Trophoblast cell (in vitro differentiated cells and primary cell): ENCODE data around the gene LUC7L3.

Experiments
- DNase-seq, 2 donors: peaks; one replicate each; pipeline ENCODE4 v3.0.0-alpha.2; 2016
- H2AFZ ChIP-seq: 2 replicates; pipeline ENCODE4 v1.6.1; 2013; ENCODE audit warnings: low read length, moderate library complexity, mild to moderate bottlenecking; ENCODE audit not compliant: insufficient read depth, poor library complexity
- H2AK5ac ChIP-seq: 2 replicates; pipeline ENCODE4 v1.6.1; 2013; ENCODE audit warnings: mild to moderate bottlenecking, low read length
- H2BK120ac ChIP-seq: 2 replicates; pipeline ENCODE4 v1.6.1; 2013; ENCODE audit warnings: low read length, mild to moderate bottlenecking, moderate library complexity; ENCODE audit not compliant: insufficient read depth, poor library complexity
- H2BK12ac ChIP-seq: 2 replicates; pipeline ENCODE4 v1.6.1; 2013; ENCODE audit warnings: mild to moderate bottlenecking, low read length, moderate library complexity
- H2BK5ac ChIP-seq: 2 replicates; pipeline ENCODE4 v1.6.1; 2013; ENCODE audit warnings: low read length, low read depth, moderate library complexity, mild to moderate bottlenecking; ENCODE audit not compliant: poor library complexity
- H3K14ac ChIP-seq: 2 replicates; pipeline ENCODE4 v1.6.1; 2013; ENCODE audit warnings: mild to moderate bottlenecking, low read length
- H3K18ac ChIP-seq: 2 replicates; pipeline ENCODE4 v1.6.1; 2013; ENCODE audit warnings: mild to moderate bottlenecking, low read length
- H3K23ac ChIP-seq: 2 replicates; pipeline ENCODE4 v1.6.1; 2013; ENCODE audit warnings: low read length
- H3K27ac ChIP-seq: 2 replicates; pipeline ENCODE4 v1.5.1; 2013; ENCODE audit warnings: low read depth, mild to moderate bottlenecking, inconsistent platforms, low read length, moderate library complexity
- H3K27me3 ChIP-seq: 2 replicates; pipeline ENCODE4 v1.6.1; 2013; ENCODE audit warnings: inconsistent platforms, mild to moderate bottlenecking, low read length, moderate library complexity; ENCODE audit not compliant: insufficient read depth
- H3K36me3 ChIP-seq, 2 experiments: 1 replicate in 1 of 2; 2 replicates in 1 of 2; pipeline ENCODE4 v1.6.1; 2013; ENCODE audit warnings: low read length in 2 of 2, mild to moderate bottlenecking in 2 of 2, moderate library complexity in 1 of 2; ENCODE audit not compliant: insufficient read depth in 2 of 2, control insufficient read depth in 1 of 2
- H3K4ac ChIP-seq: 2 replicates; pipeline ENCODE4 v1.6.1; 2013; ENCODE audit warnings: low read depth, mild to moderate bottlenecking, low read length, moderate library complexity
- H3K4me1 ChIP-seq, 2 experiments: 1 replicate in 1 of 2; 2 replicates in 1 of 2; pipeline ENCODE4 v1.6.1; 2013; ENCODE audit warnings: low read length in 2 of 2, mild to moderate bottlenecking in 2 of 2, moderate library complexity in 1 of 2; ENCODE audit not compliant: insufficient read depth in 2 of 2, control insufficient read depth in 1 of 2
- H3K4me2 ChIP-seq: 2 replicates; pipeline ENCODE4 v1.6.1; 2013; ENCODE audit warnings: inconsistent platforms, mild to moderate bottlenecking, low read length, moderate library complexity
- H3K4me3 ChIP-seq: 2 replicates; pipeline ENCODE4 v1.5.1; 2013; ENCODE audit warnings: mild to moderate bottlenecking, low read depth, low read length, inconsistent platforms
- H3K79me1 ChIP-seq: one replicate; pipeline ENCODE4 v1.6.1; 2013; ENCODE audit warnings: low read length
- H3K79me2 ChIP-seq: 2 replicates; pipeline ENCODE4 v1.6.1; 2013; ENCODE audit warnings: low read length, mild to moderate bottlenecking; ENCODE audit not compliant: control insufficient read depth, insufficient read depth, poor library complexity
- H3K9ac ChIP-seq: 2 replicates; pipeline ENCODE4 v1.6.1; 2013; ENCODE audit warnings: mild to moderate bottlenecking, low read length
- H3K9me3 ChIP-seq: 2 replicates; pipeline ENCODE4 v1.6.1; 2013; ENCODE audit warnings: low read depth, mild to moderate bottlenecking, control low read depth, inconsistent platforms, low read length; ENCODE audit not compliant: insufficient read depth
- H4K12ac ChIP-seq: 2 replicates; pipeline ENCODE4 v1.6.1; 2013; ENCODE audit warnings: low read depth, mild to moderate bottlenecking, low read length, moderate library complexity
- H4K8ac ChIP-seq: 2 replicates; pipeline ENCODE4 v1.6.1; 2013; ENCODE audit warnings: low read depth, mild to moderate bottlenecking, low read length, moderate library complexity
- H4K91ac ChIP-seq: one replicate; pipeline ENCODE4 v1.6.1; 2013; ENCODE audit warnings: low read depth, mild to moderate bottlenecking, low read length, moderate library complexity
- WGBS: extraction: QIAGEN DNeasy Blood & Tissue Kit; methylation state at CpG from one replicate; pipeline ENCODE4 v1.1.7; 2013; ENCODE audit warnings: missing lambda C conversion rate; ENCODE audit not compliant: insufficient read length, insufficient coverage; ENCODE audit errors: extremely low coverage; 5-methylcytosine and 5-hydroxymethylcytosine counted together

The LUC7L3 gene

GRCh38 chr17:50688245-50688644 is 31.2 kb upstream of the LUC7L3 start:
- H3K79me1 ChIP-seq, result peaks cover 2% of the 10 kb centered on the region
- H2BK120ac ChIP-seq, result no peak overlapping the region
- H3K27me3 ChIP-seq, result no peaks in the 10 kb centered on the region
- H2AK5ac ChIP-seq, result no peak overlapping the region
- no peak overlapping the region for H4K91ac ChIP-seq
- H2AFZ ChIP-seq, result no peak overlapping the region
- H3K18ac ChIP-seq, result no peak overlapping the region
- no peak overlapping the region for H3K4me2 ChIP-seq
- no peak overlapping the region for H2BK5ac ChIP-seq
- no peak overlapping the region for H3K27ac ChIP-seq
- no peak overlapping the region for H2BK12ac ChIP-seq
- H3K79me2 ChIP-seq, result no peaks in the 10 kb centered on the region
- H3K4ac ChIP-seq, result no peak overlapping the region
- no peak for DNase-seq
- H3K36me3 ChIP-seq, result peaks cover 2 to 5% of the 10 kb centered on the region in 2 experiments
- H3K23ac ChIP-seq, result no peak overlapping the region
- H3K9me3 ChIP-seq, result no peaks in the 10 kb centered on the region
- H3K4me1 ChIP-seq, result peaks cover 19 to 31% of the 10 kb centered on the region in 2 experiments
- no peak overlapping the region for H4K12ac ChIP-seq
- H3K14ac ChIP-seq, result no peak overlapping the region
- no peak overlapping the region for H3K9ac ChIP-seq
- H3K4me3 ChIP-seq, result no peak overlapping the region
- WGBS, result no CpG with 5 or more reads among the region's 3 CpGs
- no peak overlapping the region for H4K8ac ChIP-seq

- Histone ChIP-seq H3K4me3 (no peak overlapping the region), H3K36me3 (peaks cover 4 to 10% of the 10 kb centered on the region in 2 experiments), H3K27me3 (no peaks in the 10 kb centered on the region), H3K14ac (no peak overlapping the region), H3K79me1 (peaks cover 2% of the 10 kb centered on the region), H3K27ac (no peak overlapping the region), H4K8ac (no peak overlapping the region), H3K23ac (no peak overlapping the region), H2BK5ac (no peak overlapping the region), H3K9ac (no peak overlapping the region), H3K18ac (no peak overlapping the region), H3K4ac (no peak overlapping the region), H2AK5ac (no peak overlapping the region), H4K91ac (no peak overlapping the region), H4K12ac (no peak overlapping the region), H3K4me2 (no peak overlapping the region), H2BK120ac (no peak overlapping the region), H2AFZ (no peak overlapping the region), H3K79me2 (no peaks in the 10 kb centered on the region), H2BK12ac (no peak overlapping the region), H3K9me3 (no peaks in the 10 kb centered on the region), H3K4me1 (peaks cover 19 to 28% of the 10 kb centered on the region in 2 experiments)
- no peak for DNase-seq
- no CpG with 5 or more reads among the region's 4 CpGs for WGBS
These were observed 30.2 kb upstream of the LUC7L3 start for GRCh38 chr17:50689251-50689650.

GRCh38 chr17:50689956-50690886 is 29.2 kb upstream of the LUC7L3 start:
- no peak overlapping the region for H2BK12ac ChIP-seq
- H3K4ac ChIP-seq, result no peak overlapping the region
- no peaks in the 10 kb centered on the region for H3K9me3 ChIP-seq
- H2BK120ac ChIP-seq, result no peak overlapping the region
- no peak overlapping the region for H3K18ac ChIP-seq
- no peaks in the 10 kb centered on the region for H3K27me3 ChIP-seq
- H3K4me2 ChIP-seq, result no peak overlapping the region
- H3K14ac ChIP-seq, result no peak overlapping the region
- no peaks in the 10 kb centered on the region for H3K79me1 ChIP-seq
- no peak overlapping the region for H2BK5ac ChIP-seq
- no peak overlapping the region for H2AFZ ChIP-seq
- no peak overlapping the region for H4K8ac ChIP-seq
- H3K79me2 ChIP-seq, result no peaks in the 10 kb centered on the region
- H4K91ac ChIP-seq, result no peak overlapping the region
- peaks cover 15 to 22% of the 10 kb centered on the region in 2 experiments for H3K4me1 ChIP-seq
- DNase-seq, result no peak
- no peak overlapping the region for H3K9ac ChIP-seq
- no CpG with 5 or more reads among the region's 19 CpGs for WGBS
- H3K36me3 ChIP-seq, result peaks cover 6 to 10% of the 10 kb centered on the region in 2 experiments
- no peak overlapping the region for H3K27ac ChIP-seq
- no peak overlapping the region for H2AK5ac ChIP-seq
- H3K23ac ChIP-seq, result no peak overlapping the region
- H3K4me3 ChIP-seq, result no peak overlapping the region
- H4K12ac ChIP-seq, result no peak overlapping the region

DNA sequence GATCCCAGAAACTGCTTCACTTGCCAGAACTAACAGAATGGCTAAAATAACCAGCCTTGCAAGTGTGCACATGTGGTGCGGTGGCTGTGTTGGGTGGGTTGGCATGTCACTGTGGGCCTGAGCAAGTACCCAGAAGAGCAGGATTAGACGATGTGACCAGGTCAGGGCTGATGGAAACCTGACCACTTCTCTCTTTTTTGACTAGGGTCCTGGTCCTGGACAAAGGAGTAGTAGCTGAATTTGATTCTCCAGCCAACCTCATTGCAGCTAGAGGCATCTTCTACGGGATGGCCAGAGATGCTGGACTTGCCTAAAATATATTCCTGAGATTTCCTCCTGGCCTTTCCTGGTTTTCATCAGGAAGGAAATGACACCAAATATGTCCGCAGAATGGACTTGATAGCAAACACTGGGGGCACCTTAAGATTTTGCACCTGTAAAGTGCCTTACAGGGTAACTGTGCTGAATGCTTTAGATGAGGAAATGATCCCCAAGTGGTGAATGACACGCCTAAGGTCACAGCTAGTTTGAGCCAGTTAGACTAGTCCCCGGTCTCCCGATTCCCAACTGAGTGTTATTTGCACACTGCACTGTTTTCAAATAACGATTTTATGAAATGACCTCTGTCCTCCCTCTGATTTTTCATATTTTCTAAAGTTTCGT is 28.4 kb upstream of the LUC7L3 start:
- no peaks in the 10 kb centered on the region for H3K79me2 ChIP-seq
- H2AFZ ChIP-seq, result no peak overlapping the region
- no CpG with 5 or more reads among the region's 9 CpGs for WGBS
- no peak overlapping the region for H3K14ac ChIP-seq
- no peak overlapping the region for H4K12ac ChIP-seq
- no peak overlapping the region for H3K4me3 ChIP-seq
- H3K4ac ChIP-seq, result no peak overlapping the region
- no peak overlapping the region for H3K4me2 ChIP-seq
- peaks cover 15 to 22% of the 10 kb centered on the region in 2 experiments for H3K4me1 ChIP-seq
- no peak overlapping the region for H2AK5ac ChIP-seq
- H2BK12ac ChIP-seq, result no peak overlapping the region
- H4K8ac ChIP-seq, result no peak overlapping the region
- no peaks in the 10 kb centered on the region for H3K27me3 ChIP-seq
- H4K91ac ChIP-seq, result no peak overlapping the region
- H3K23ac ChIP-seq, result no peak overlapping the region
- no peak overlapping the region for H2BK120ac ChIP-seq
- no peak overlapping the region for H3K27ac ChIP-seq
- H3K18ac ChIP-seq, result no peak overlapping the region
- peaks cover 11 to 16% of the 10 kb centered on the region in 2 experiments for H3K36me3 ChIP-seq
- H2BK5ac ChIP-seq, result no peak overlapping the region
- no peak overlapping the region for H3K9ac ChIP-seq
- no peak for DNase-seq
- H3K9me3 ChIP-seq, result no peaks in the 10 kb centered on the region
- no peaks in the 10 kb centered on the region for H3K79me1 ChIP-seq
